Effector memory CD4-positive, alpha-beta T cell (primary cell): Measurements from ENCODE around the gene INSYN1.

Source experiments
- DNase-seq, 3 donors: peaks; one replicate each; pipeline ENCODE4 v3.0.0-alpha.2; 2020
- H3K27ac ChIP-seq: 2 replicates; pipeline ENCODE4 v1.7.0; 2013; ENCODE audit warnings: mild to moderate bottlenecking, low read length, moderate library complexity; ENCODE audit not compliant: insufficient read depth, poor library complexity, severe bottlenecking
- H3K27me3 ChIP-seq: replicated peaks from 2 replicates; pipeline ENCODE4 v1.7.0; 2013; ENCODE audit warnings: mild to moderate bottlenecking, low read length; ENCODE audit not compliant: insufficient read depth, control insufficient read depth, poor library complexity, severe bottlenecking
- H3K36me3 ChIP-seq: 2 replicates; pipeline ENCODE4 v1.7.0; 2013; ENCODE audit warnings: mild to moderate bottlenecking, low read length, moderate library complexity; ENCODE audit not compliant: control insufficient read depth, insufficient read depth
- H3K4me1 ChIP-seq: 2 replicates; pipeline ENCODE4 v1.7.0; 2013; ENCODE audit warnings: low read length, mild to moderate bottlenecking; ENCODE audit not compliant: control insufficient read depth, insufficient read depth, poor library complexity, severe bottlenecking
- H3K4me3 ChIP-seq: 2 replicates; pipeline ENCODE4 v1.7.0; 2013; ENCODE audit warnings: low read length, low read depth, mild to moderate bottlenecking; ENCODE audit not compliant: insufficient read depth, poor library complexity, severe bottlenecking
- H3K9me3 ChIP-seq: 2 replicates; pipeline ENCODE4 v1.7.0; 2013; ENCODE audit warnings: mild to moderate bottlenecking, low read length, moderate library complexity; ENCODE audit not compliant: control insufficient read depth

Gene INSYN1

DNA sequence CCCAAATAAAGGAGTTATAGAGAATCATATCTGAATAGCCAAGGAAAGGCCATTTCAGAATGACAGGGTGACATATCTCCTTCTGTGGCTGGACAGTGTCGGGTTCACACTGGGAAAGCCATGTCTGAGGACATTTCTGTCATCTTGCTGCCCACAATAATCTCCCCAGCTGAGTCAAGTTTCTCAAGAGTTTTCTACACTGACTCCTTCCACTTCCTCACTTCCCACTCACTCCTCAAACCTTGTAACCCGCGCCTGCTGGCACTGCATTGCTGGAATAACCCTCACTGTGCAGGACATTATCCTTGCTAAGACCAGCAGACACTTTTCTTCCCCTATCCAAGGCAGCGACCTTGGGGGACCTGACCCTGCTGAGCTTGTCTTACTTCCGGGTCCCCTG, 5.3 kb upstream of the INSYN1 start:
- no peaks in the 10 kb centered on the region for H3K9me3 ChIP-seq
- H3K4me1 ChIP-seq: no peaks in the 10 kb centered on the region
- no peak overlapping the region for H3K4me3 ChIP-seq
- no peaks in the 10 kb centered on the region for H3K36me3 ChIP-seq
- H3K27ac ChIP-seq: no peak overlapping the region
- peaks cover 3% of the 10 kb centered on the region for H3K27me3 ChIP-seq
- no peak for DNase-seq

- no peak overlapping the region for H3K4me3 ChIP-seq
- H3K36me3 ChIP-seq: no peaks in the 10 kb centered on the region
- no peak overlapping the region for H3K27ac ChIP-seq
- no peaks in the 10 kb centered on the region for H3K9me3 ChIP-seq
- H3K4me1 ChIP-seq: no peaks in the 10 kb centered on the region
- H3K27me3 ChIP-seq: peaks cover 3% of the 10 kb centered on the region
- DNase-seq: no peak
Measured at GRCh38 chr15:73757571-73757970, 4.4 kb upstream of the INSYN1 start.

DNA sequence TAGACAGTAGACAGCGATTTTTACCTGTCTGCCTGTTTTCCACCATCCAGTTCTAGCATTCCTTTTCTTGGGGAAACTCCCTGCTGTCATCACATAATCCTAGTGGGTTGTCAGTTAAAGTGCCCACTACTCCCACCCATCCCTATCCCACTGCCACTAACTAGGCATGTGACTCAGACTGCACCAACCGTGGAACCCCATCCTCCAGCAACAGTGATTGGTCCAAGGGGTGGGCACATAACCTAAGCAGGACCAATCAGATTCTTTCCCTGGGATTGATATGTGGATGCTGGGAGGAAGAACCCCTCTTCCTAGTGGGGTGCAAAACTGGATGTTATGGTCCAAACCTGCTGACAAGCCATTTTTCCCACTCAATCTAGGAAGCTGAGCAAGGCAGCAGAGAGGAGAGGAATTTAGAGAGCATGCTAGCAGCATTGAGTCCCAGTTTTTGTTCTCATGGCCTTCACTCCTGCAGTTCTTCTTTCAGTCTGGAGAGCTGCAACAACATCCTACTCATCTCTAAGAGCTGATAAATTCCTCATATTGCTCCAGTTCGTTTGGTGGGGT, 3.9 kb upstream of the INSYN1 start:
- H3K9me3 ChIP-seq: no peaks in the 10 kb centered on the region
- H3K4me1 ChIP-seq: peaks cover 4% of the 10 kb centered on the region
- no peak for DNase-seq
- H3K27me3 ChIP-seq: peaks cover 2% of the 10 kb centered on the region
- no peak overlapping the region for H3K27ac ChIP-seq
- no peak overlapping the region for H3K4me3 ChIP-seq
- H3K36me3 ChIP-seq: no peaks in the 10 kb centered on the region

DNA sequence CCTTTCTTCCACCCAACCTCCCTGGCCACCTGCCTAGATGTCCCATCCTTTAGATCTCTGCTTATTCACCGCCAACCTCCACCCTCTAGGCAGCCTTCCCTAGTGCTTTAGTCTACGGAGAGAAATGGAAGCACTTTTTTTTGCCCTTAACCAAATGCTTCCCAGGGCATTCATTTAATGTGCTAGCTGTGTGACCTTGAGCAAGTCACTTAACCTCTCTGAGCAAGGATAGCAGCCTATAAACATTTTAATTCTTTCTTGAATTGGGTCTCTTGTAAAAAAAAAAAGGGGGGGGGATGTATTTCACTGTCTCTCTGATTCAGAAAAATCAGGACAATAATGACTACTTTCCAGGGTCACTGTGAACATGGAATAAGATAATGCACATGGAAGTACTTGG, 3.2 kb upstream of the INSYN1 start:
- Histone ChIP-seq H3K4me3 (no peak overlapping the region), H3K9me3 (no peaks in the 10 kb centered on the region), H3K27me3 (peaks cover 2% of the 10 kb centered on the region), H3K27ac (no peak overlapping the region), H3K4me1 (peaks cover 4% of the 10 kb centered on the region), H3K36me3 (no peaks in the 10 kb centered on the region)
- no peak for DNase-seq

DNA sequence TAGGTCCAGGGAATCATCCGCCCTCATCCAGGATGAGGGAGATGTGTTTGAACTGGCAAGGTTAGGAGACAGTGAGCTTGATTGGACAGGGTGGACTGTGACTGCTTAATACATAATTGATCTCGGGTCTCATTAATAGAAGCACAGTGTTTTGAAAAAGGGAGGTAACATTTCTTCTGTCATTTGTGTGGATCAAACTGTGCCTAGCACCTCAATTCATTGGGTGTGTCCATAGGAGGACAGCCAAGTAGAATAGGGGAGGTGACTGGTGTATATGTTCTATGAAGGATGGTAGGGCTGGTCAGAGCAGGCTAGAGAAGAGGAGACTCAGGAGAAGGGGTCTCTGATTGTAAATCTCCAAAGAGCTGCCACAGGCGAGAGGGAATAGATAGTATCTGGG, 2.8 kb upstream of the INSYN1 start:
- Histone ChIP-seq H3K9me3 (no peaks in the 10 kb centered on the region), H3K27me3 (peaks cover 5% of the 10 kb centered on the region), H3K27ac (no peak overlapping the region), H3K4me1 (peaks cover 4% of the 10 kb centered on the region), H3K4me3 (no peak overlapping the region), H3K36me3 (no peaks in the 10 kb centered on the region)
- no peak for DNase-seq

DNA sequence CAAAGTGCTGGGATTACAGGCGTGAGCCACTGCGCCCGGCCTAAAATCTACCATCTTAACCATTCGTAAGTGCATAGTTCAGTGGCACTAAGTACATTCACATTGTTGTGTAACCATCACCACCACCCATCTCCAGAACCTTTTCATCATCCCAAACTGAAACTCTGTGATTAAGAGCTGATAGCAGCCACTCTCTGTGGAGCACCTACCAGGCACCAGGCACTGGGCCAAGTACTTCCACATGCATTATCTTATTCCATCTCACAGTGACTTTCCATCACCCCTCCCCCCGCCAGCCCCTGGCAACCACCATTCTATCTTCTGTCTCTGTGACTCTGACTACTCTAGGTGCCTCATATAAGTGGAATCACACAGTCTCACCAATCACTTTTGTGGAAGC, 2.3 kb upstream of the INSYN1 start:
- no peaks in the 10 kb centered on the region for H3K36me3 ChIP-seq
- DNase-seq: no peak
- no peak overlapping the region for H3K27ac ChIP-seq
- peaks cover 4% of the 10 kb centered on the region for H3K4me1 ChIP-seq
- H3K9me3 ChIP-seq: no peaks in the 10 kb centered on the region
- H3K27me3 ChIP-seq: peaks cover 8% of the 10 kb centered on the region
- H3K4me3 ChIP-seq: no peak overlapping the region

- no peaks in the 10 kb centered on the region for H3K36me3 ChIP-seq
- H3K4me1 ChIP-seq: peaks cover 4% of the 10 kb centered on the region
- H3K4me3 ChIP-seq: no peak overlapping the region
- H3K27ac ChIP-seq: no peak overlapping the region
- H3K27me3 ChIP-seq: peaks cover 8% of the 10 kb centered on the region
- H3K9me3 ChIP-seq: no peaks in the 10 kb centered on the region
- no peak for DNase-seq
Measured at GRCh38 chr15:73754461-73754860, 1.3 kb upstream of the INSYN1 start.

- no peak overlapping the region for H3K27ac ChIP-seq
- H3K27me3 ChIP-seq: peaks cover 12% of the 10 kb centered on the region
- peaks cover 4% of the 10 kb centered on the region for H3K4me1 ChIP-seq
- H3K36me3 ChIP-seq: no peaks in the 10 kb centered on the region
- no peaks in the 10 kb centered on the region for H3K9me3 ChIP-seq
- H3K4me3 ChIP-seq: no peak overlapping the region
- DNase-seq: no peak
Measured at GRCh38 chr15:73752806-73753193, 351 bp downstream of the INSYN1 start.

DNA sequence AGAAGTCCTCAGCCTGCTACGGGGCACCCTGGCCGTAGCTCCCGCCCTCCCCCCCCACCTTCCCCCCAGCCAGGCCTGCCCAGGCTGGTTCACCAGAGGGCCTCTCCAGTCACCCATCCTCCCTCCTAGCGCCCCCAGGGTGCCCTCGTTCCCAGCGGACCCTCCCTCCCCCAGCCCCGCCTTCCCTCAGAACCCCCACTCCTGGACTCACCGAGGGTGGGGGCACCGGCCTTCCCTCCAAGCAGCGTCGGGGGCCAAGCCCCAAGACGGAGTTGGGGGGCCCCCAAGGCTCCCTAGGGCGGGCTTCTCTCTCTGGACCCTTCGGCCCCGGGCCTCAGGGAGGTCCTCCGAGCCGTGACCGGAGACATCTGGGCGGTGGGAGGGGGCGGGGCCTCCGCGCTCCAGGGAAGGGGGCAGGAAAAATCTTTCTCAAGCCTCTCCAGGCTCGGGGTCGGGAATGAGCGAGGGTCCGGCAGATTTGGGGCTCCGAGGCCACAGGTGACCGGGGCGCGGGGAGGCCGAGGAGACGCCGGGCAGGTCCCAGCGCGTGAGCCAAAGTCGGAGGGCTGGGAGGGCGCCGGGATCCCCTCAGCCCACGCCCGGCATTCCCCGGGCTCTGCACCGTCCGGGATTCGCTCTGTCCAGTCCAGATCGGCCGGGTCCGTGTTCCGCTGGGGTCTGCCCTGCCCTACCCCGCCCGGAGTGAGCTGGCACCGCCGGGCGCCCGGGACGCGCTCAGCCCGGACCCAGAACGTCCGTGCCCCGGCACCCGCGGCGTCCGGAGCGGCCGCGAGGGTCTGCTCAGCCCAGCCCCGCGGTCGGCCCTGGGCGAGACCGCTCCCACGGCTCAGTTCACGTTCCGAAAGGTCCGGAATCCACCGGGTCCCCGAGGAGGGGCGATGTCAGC, 999 bp downstream of the INSYN1 start:
- Histone ChIP-seq H3K27ac (no peak overlapping the region), H3K4me3 (no peak overlapping the region), H3K4me1 (peaks cover 4% of the 10 kb centered on the region), H3K27me3 (peaks cover 13% of the 10 kb centered on the region), H3K36me3 (no peaks in the 10 kb centered on the region), H3K9me3 (no peaks in the 10 kb centered on the region)
- DNase-seq: no peak

DNA sequence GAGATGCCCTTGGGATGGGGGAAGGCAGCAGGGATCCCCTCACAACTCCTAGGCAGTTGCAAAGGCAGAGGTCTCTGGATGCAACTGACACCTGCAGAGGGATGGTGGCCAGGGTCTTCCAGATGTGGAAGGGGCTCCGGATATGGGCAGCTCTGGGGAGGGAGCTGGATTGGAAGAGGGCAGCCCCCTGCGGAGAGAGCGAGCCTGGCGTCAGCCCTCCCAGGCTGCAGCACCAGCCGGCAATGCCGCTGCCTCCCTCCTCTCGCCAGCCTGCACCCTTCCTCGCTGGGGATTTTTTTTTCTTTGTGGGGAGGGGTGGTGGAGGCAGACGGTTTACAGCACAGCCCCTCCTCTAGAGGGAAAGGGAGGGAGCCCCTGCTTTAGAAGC, 1.6 kb downstream of the INSYN1 start:
- H3K4me1 ChIP-seq: peaks cover 4% of the 10 kb centered on the region
- DNase-seq: no peak
- H3K27me3 ChIP-seq: peaks cover 13% of the 10 kb centered on the region
- H3K9me3 ChIP-seq: no peaks in the 10 kb centered on the region
- no peak overlapping the region for H3K27ac ChIP-seq
- no peak overlapping the region for H3K4me3 ChIP-seq
- H3K36me3 ChIP-seq: no peaks in the 10 kb centered on the region
